GM21515 (cell line): ENCODE data around the gene HMX3.

Experiments used
- ATAC-seq: cut with Tn5 transposase; IDR thresholded peaks from one replicate; pipeline ENCODE4 v1.9.1; 2021; ENCODE audit not compliant: unreplicated experiment

HMX3 gene

DNA sequence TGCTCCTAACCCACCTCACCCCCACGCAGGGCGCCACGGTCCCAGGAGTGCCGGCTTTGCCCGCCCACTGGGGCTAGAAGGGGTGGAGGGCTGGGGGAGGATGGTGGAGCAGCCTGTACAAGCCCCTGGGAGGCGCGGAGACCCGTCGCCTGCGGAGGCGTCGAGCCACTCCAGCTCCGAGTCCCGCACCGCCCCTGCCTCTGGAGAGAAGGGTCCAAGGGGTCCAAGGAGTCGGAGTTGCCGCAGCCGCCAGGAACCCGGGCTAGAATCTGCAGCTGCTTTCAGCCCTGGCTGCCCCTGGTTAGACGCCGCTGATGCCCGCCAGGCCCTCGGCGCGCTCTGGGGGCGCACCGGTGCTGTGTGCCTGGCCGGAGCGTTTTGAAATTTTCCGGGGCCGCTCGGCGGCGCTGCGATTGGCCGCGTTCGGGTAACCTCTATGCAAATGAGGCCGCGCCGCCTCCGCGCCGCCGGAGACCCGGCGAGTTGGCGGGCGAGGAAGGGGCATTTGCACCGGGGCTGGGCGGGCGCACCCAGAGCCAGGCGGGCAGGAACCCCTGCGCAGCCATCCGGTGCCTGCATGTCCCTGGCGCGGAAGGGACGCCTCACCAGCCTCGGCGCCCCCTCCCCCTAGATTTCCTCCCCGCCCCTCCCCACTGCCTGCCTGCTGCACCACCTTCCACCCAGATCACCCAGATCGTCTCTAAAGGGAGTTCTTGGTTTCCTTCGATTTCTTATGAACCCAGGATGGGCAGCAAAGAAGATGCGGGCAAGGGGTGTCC is 12.1 kb downstream of the HMX3 start, which contains the start of gene HMX2:
TSS of gene HMX2 (plus strand) at position 502 of the 779 bp plus-strand sequence. CDS start at position 745, 243 bp downstream.
- ATAC-seq, result peak; percentile 38

DNA sequence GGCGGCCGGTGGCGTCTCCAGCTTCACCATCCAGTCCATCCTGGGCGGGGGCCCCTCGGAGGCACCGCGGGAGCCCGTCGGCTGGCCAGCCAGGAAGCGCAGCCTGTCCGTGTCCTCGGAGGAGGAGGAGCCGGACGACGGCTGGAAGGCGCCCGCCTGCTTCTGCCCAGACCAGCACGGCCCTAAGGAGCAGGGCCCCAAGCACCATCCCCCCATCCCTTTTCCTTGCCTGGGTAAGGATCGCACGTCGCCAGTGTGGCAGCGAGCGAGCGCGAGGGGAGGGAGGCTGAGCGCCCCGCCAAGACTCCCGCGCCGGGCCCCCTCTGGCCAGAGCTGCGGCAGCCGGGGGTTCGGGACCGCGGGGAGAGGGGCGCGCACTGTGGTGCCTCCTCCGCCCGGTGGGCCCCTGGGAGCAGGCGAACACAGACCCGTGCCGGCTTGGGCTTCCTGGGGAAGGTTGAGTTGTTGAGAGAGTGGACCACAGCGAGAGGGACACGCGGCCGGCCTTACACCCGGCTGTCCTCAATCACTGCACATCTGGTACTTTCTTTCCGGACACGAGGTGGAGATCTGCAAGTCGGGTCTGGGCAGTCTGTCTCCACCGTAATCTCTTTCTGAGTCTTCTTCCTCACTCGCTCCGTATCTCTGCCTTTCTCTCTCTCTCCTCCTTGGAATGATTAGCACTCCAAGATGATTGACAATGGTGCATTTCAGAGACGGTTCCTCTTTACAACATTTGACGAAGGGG is 12.8 kb downstream of the HMX3 start:
- ATAC-seq, result no peak

DNA sequence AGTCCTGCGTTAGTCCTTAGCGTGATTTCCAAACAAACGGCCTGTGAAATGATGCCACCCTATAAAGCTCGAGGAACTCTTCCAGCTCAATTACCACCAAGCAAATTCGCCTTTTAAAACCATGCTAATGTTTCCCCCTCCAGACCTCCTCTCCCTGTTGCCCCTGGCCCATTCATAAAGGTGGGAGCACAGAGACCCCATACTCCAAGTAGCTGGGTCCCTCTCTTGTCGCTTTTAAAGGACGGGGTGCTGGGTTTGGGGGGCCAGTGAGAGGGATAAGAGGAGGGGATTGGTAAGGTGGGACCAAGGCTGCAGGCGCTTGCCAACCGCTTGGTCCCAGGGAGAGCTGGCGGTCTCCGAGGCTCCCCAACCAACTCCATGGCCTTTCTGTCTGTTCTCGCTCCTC is 13.4 kb downstream of the HMX3 start:
- ATAC-seq, result no peak

DNA sequence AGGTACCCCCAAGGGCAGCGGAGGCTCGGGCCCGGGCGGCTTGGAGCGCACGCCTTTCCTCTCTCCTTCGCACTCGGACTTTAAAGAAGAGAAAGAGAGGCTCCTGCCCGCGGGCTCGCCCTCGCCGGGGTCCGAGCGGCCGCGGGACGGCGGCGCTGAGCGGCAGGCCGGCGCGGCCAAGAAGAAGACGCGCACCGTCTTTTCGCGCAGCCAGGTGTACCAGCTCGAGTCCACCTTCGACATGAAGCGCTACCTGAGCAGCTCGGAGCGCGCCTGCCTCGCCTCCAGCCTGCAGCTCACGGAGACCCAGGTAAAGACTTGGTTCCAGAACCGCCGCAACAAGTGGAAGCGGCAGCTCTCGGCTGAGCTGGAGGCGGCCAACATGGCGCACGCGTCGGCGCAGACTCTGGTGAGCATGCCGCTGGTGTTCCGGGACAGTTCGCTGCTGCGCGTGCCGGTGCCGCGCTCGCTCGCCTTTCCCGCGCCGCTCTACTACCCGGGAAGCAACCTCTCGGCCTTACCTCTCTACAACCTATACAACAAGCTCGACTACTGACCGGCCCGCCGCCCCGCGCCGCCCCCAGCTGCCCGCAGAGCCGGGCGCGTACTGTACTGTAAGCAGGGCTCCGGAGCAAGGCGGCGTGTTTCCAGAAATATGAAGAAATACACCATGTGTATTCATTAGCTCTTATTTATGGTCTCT is 13.9 kb downstream of the HMX3 start:
- ATAC-seq, result no peak

DNA sequence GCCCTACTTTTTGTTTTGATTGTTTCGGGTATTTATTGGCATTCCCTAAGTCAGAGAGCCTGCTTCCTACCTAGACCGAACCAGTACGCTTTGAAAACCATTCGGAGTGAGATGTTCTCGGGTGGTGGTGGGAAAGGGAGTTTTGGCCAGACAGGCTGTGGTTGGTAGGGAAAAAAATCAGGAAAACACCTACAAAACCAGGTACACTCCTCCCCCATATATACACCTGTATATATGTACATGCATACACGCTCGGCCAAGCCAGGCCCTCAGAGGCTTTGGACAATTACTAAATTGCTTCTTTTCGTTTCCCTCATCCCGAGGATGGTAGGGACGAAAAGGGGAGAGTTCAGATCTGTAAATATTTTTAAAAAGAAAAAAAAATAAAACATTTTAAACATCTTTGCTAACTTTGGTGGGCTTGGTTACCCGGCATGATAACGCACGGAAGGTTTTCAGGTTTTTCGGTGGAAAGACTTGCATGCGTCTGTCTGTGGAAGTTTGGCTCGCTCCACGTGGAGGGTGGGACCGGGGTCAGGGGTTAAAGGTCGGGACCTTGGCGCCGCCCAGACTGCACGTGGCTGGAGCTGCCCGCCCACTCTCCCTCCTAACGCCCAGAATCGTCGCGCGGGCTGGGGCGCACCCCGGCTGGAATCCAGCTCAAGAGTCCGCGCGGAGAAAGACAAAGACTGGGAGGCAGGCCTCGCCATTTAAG is 14.7 kb downstream of the HMX3 start:
- ATAC-seq, result no peak

DNA sequence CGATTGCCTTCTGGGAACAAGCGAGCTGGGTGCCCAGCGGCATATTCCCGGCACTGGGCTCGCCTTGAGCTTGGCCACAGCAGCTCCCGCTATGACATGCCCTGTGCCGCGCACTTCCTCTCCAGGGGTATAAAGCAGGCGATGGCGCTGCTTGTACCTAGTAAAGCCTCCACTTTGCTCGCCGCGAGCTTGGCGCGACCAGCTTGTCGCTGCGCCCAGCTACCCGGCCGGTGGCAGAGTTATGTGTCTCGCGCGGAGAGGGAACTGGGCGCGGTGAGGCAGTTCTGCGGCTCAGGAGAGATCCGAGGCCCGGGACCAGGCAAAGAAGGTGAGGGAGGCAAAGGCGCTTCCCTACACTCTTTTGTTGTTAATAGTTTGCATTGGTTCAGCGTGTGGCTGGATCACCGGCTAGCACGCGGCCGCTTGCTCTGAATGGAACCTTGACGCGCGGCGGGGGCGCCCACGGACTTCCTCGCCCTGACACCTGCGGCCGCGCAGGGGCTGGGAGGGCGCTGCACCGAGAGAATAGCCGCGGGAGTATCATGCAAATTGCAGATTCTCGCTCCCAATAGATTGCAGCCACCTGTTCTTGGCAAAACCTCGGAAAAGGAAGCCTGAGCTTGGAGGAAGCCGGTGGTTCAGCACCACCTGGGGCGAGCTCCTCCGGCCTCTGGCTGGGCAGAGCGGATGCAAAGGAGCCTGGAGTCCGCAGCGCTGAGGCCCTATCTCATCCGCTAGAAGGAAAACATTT is 15.4 kb downstream of the HMX3 start:
- no peak for ATAC-seq

DNA sequence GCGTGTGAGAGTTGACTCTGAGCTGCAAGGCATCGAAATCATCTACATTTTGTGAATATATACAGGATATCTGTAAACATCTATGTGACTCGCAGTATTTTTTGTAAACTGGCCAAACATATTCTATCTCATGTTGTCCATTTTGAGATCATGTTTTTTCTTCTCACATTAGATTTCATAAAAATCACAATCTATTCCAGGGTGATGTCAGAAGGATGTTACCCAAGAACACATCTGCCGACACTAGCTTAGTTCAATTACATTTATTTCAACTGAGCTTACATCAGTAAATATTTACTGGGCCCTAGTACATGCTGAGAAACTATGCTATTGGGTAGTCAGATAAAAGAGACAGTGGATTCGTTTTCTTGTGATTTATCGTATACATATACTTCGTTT is 16.0 kb downstream of the HMX3 start:
- ATAC-seq, result no peak

DNA sequence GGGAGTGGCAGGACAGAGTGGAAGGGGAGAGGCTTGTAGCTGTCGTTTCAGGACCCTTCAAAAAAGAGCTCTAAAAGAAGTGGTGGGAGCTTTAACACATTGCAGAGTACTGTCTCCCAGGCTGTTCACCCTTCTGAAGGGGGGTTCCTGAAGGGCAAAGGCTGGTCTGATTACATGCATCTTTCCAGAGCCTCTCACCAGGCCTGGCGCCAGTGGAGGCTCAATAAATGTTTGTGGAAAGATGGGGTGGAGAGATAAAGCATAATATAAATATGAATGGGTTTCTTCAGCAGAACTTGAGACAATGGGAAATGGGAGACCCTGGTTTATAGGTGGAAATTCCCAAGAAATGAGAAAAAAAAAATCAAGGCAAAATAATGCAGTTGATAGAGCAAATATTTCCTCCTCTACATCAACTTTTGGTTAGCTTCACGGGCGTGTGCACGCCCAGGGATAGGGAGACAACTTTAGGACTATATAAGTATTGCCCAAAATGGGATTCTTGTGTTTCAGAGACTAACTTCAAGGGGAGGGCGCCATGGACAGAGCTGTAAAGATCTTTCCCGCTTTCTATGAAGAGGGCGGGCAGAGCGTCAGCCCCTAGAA is 17.8 kb downstream of the HMX3 start:
- ATAC-seq, result no peak

DNA sequence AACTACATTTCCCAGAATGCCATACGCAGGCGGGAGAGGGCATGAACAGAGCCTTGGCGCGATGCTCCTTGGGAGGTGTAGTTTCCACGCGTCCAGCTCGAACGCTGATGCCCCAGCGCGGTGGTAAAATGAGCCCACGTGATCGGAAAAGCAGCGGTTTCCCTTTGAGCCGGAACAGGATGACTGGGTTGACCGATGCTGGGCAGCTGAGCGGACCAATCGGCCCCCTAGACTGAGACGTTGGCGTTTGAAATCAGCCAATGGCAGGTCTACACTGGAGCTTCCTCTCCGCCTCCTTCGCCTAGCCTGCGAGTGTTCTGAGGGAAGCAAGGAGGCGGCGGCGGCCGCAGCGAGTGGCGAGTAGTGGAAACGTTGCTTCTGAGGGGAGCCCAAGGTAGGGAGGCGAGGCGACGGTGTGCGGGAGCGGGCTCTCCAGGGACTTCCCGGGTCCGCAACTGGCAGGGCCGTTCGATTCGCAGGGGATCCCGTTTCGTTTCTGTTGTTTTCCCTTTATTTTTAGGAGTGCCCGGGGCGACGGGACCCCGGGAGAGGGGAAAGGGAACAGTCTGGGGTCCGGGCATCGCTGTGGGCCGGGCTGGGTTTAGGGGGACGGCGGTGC is 18.4 kb downstream of the HMX3 start, which contains the start of gene BUB3:
TSS of gene BUB3 (plus strand) at position 311 of the 619 bp plus-strand sequence. CDS start 516 bp downstream, outside the sequence.
- ATAC-seq, result peak; percentile 88

DNA sequence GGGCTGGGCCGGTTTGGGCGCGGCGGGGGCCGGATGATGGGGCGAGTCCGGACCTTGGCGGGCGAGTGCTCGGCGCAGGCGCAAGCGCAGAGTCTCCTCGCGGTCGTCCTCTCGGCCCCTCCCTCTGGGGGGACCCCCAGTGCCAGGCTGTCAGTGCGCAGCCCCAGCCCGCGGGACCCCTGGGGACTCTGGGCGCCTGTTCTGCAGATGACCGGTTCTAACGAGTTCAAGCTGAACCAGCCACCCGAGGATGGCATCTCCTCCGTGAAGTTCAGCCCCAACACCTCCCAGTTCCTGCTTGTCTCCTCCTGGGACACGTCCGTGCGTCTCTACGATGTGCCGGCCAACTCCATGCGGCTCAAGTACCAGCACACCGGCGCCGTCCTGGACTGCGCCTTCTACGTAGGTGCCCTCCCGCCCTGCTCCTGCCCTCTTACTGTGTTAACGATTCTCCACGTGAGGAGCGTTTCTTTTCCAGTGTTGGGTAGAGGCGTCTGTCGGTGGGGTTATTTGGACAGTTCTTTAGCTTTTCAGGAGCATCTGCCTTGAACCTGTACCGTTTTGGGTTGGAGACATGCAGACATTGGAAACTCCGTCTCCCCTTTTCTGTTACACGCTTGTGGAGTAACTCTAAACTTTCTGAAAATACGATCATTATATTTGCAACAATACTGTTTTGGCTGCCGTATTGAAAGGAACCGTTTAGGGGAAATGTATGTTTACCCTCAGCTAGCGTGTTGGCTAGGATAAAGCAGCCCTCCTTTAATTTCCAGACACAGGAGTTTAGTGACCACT is 19.1 kb downstream of the HMX3 start:
- peak; percentile 50 for ATAC-seq

DNA sequence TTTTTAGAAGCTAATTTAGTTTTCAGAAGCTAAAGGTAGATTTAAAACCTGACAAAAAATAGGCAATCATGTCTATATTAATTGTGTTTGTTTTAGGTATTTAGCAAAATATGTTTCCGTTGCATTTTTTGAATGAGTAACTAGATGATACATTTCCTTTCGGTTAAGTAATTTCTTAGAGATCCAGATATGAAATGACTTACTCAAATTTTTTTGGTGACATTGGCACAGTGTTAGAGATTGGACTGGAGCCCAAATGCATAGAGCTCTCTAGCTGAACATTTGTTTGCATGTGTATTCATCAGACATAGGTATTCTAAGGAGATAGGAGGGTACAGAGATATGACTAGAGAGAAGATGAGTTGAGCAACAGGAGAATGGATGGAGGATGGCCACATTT is 20.3 kb downstream of the HMX3 start:
- no peak for ATAC-seq

DNA sequence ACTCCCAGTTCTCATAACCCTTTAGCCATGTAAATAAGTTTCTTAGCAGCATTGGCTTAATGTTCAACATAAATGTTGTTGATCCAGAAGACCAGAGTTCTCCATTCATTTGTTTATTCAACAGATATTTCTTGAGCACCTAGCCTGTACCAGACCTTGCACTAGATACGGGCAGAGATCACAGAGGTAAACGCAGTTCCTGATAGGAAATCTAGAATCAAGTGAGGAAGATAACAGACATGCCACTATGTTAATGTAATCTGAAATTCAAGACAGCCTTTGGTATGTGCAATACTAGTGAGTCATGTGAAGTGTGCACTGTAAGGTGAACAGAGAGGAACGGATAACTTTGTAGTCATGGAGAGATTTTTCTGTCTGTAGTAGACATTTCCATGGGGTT is 21.4 kb downstream of the HMX3 start:
- no peak for ATAC-seq

DNA sequence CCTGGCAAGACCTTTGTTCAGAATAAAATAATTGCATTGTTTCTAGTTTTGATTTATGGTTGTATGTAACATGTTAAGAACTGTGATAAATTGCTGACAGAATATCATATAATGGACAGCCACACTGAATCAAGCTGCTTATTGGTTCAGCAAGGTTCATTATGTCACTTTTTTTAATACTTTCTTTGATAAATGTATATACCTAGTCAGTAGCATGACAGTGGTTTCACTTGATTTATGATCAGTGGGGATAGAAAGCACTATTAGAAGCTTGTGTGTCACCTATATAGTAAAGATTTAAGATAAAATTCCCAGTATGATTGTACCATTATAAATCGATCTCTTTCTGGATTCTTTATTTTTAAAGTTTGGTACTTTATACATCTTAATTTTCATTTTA is 22.9 kb downstream of the HMX3 start:
- ATAC-seq, result no peak

DNA sequence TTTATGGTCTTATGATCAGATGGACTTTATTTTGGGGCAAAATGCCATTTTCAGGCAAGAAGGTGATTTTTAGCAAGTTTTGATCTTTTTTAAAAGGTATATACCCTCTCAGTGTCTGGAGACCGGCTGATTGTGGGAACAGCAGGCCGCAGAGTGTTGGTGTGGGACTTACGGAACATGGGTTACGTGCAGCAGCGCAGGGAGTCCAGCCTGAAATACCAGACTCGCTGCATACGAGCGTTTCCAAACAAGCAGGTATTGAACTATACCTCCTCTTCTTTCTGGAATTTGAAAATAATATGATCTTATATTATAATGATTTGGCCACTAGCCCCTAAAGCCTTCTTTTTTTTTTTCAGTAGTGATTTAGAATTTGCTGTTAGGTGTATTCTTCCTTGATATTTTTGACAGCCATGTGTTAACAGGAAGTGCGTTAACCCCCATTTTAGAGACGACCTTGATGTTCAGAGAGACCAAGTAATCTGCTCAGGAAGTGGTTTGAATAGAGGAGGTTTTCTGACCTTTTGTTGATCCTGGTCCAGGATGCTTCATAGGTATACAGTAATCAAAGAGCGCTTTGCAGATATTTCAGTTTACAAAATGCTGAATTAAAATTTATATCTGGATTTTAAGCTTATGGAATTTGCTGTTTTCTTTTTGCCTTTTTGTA is 24.7 kb downstream of the HMX3 start:
- ATAC-seq, result no peak

DNA sequence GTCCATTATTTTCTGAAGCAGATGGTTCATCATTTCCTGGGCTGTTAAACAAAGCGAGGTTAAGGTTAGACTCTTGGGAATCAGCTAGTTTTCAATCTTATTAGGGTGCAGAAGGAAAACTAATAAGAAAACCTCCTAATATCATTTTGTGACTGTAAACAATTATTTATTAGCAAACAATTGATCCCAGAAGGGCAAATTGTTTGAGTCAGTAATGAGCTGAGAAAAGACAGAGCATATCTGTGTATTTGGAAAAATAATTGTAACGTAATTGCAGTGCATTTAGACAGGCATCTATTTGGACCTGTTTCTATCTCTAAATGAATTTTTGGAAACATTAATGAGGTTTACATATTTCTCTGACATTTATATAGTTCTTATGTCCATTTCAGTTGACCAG is 28.5 kb downstream of the HMX3 start:
- ATAC-seq, result no peak

DNA sequence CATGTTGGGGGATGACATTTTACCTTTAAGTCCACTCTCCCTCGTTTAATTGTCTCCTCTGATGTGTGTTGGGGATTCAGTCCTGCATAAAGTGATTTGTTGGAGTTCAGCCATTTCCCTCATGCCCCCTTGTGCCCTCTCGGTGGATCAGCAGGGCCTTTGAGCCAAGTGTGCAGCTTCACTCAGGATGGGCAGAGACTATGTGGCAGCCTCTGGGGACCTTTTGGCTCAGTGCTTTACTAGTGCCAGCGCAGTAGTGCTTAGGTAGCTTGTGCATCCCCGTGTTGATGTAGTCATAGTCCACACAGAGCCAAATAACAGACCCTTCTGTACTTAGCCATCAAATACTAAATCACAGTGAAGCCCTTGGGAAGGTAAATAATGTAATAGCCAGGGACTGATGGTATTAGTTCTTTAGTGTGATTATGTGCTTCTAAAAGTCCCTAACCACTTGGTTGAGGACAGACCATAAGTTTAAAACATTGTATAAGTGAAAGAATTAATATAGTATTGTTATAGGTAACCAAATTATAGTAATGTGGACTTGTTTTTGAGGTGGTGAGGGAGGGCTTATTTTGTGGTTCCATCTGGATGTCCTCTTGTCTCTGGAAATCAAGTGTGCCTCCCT is 29.8 kb downstream of the HMX3 start:
- ATAC-seq, result no peak

DNA sequence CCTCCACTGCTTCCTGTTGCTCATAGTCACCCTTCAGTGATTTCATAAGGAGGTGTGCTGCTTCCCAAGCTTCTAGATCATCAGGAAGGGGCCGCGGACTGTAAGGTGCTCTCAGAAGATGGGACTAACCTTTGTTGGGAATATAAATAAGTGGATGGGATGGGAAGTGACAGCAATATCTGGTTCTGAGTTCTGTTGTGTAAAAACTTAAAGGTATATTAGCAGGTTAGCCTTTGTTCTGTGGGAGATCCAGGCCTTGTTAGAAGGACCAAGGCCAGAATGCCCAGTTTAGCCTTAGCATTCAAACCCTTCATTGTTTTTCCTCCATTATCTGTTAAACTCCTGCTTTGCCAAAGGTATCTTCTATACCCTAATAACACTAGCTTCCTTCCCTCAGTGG is 30.8 kb downstream of the HMX3 start:
- no peak for ATAC-seq

DNA sequence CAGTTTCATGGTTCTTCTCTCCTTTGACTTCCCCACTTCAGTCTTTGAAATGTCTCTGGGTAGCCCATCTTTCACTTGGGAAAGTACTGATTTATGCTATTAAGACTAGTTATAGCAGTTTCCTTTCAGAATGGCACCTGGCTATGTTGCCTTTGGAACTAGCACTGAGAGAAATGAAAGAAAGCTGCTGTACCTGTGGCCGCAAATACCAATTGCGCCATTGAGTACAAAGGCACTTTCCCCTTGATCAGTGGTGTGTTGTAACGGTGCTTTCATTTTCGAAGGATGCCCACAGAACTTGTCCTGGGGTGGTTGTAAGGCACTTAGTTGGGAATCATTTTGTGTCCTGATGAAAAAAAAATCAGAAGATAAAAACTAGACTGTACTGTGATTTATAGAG is 35.2 kb downstream of the HMX3 start:
- ATAC-seq, result no peak
